AG09319 (cell line): Measurements from ENCODE around the gene SGIP1.
"Not testable (repeated sequence)": the region's sequence is repeated elsewhere in the genome, so short reads cannot be mapped to it uniquely, and the experiment has no call there.

ENCODE experiments used
- DNase-seq: peaks from one replicate; pipeline ENCODE4 v3.0.0-alpha.2; 2010; ENCODE audit warnings: low read depth; ENCODE audit errors: extremely low read depth
- TF ChIP-seq, protein P1 (sequence below): IDR thresholded peaks from 2 replicates; pipeline ENCODE4 v1.5.1; 2011; ENCODE audit warnings: low read depth, mild to moderate bottlenecking, inconsistent platforms, low read length, moderate library complexity

The SGIP1 gene

DNA sequence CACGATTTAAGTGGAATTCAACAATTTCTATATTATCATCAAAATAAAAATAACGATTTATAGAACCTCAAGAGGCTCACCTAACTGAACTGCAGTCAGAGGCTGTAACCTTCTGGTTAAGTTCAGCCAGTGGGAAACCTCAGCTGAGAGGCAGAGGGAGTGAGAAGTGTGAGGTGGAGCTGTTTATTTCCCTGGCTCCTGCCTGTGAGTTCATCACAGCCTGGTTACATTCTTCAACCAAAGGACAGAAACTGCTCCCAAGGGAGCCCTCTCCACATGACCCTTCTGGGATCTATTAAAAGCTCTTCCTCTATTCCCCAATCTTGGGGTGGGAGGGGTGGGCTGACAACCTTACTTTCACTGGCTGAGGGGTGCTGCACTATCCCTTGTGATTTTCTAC lies 240.5 kb downstream of the SGIP1 start:
- TF ChIP-seq, protein P1, sequence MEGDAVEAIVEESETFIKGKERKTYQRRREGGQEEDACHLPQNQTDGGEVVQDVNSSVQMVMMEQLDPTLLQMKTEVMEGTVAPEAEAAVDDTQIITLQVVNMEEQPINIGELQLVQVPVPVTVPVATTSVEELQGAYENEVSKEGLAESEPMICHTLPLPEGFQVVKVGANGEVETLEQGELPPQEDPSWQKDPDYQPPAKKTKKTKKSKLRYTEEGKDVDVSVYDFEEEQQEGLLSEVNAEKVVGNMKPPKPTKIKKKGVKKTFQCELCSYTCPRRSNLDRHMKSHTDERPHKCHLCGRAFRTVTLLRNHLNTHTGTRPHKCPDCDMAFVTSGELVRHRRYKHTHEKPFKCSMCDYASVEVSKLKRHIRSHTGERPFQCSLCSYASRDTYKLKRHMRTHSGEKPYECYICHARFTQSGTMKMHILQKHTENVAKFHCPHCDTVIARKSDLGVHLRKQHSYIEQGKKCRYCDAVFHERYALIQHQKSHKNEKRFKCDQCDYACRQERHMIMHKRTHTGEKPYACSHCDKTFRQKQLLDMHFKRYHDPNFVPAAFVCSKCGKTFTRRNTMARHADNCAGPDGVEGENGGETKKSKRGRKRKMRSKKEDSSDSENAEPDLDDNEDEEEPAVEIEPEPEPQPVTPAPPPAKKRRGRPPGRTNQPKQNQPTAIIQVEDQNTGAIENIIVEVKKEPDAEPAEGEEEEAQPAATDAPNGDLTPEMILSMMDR: no peak

DNA sequence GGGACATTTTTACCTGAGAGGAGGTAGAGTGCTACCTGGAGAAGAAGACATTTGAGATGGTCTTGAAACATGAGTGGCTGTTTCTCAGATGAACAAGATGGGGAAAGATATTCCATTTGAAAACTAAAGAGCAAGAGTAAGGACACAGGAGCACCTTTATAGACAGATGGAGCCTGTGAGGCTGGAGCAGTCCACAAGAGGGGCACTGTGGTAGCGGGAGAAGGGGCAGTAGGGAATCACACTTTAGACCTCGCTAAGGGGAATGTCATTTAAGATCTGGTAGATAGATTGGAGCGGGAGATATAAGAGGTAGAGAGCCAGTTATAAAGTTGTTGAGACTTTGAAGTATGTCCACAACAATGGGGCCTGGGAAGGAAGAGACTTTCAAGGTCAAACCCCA lies 241.7 kb downstream of the SGIP1 start:
- DNase-seq: no peak
- TF ChIP-seq, protein P1: no peak

More for the DNA sequence above, 240.5 kb downstream of the SGIP1 start:
- no peak for DNase-seq

DNA sequence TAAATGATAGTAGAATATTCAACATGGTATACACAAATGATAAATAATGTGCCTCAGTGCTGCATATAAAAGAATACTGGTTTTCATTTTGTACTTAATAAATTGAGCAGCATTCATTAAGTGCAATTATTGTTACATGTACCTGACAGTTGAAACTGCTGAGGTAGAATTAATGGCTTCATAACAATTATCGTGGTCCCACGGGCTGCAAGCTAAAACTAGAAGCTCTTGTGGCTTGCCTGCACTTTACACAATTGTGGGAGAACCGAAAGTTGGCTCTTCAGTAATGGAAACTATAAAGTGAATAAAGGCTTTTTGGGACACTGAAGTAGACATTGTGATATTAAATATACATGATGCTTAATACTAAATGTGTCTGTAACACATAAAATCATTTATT lies 243.9 kb downstream of the SGIP1 start:
- DNase-seq: no peak
- TF ChIP-seq, protein P1: no peak

DNA sequence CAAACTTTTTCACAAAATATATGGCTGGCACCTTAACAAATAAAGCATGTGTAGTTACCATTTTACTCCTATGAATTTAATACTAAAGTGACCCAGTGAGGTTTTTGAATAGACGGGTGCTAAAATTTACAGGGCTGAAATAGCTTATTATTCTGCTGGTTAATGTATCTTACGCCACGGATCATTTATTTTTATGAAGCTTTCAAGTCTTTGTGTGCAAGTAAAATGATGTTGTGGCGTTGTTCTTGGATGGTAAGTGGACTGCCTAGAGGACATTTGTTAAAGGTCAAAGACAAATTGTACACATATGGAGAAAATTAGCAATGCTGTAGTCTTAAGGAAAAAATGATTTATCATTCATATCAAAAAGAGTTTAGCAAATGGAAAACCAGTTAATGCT lies 244.3 kb downstream of the SGIP1 start:
- DNase-seq: no peak
- TF ChIP-seq, protein P1: no peak

DNA sequence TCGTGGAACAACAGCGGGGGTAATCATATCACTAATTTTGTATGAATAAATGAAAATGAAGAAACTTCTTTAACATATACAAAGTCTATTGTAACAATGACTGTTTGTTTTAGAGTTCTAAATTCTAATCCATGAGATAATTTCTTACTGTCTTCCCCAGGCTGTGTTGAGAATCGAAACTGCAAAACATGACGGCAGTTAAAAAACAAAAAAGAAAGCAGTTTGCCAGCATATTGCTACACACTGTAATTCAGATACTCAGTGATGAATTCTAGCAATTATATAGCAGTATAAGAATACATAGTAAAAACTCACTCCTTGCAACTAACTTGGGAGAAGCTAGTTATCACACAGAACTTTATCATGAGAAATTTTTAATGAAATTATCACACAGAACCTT lies 245.0 kb downstream of the SGIP1 start:
- TF ChIP-seq, protein P1: no peak

DNA sequence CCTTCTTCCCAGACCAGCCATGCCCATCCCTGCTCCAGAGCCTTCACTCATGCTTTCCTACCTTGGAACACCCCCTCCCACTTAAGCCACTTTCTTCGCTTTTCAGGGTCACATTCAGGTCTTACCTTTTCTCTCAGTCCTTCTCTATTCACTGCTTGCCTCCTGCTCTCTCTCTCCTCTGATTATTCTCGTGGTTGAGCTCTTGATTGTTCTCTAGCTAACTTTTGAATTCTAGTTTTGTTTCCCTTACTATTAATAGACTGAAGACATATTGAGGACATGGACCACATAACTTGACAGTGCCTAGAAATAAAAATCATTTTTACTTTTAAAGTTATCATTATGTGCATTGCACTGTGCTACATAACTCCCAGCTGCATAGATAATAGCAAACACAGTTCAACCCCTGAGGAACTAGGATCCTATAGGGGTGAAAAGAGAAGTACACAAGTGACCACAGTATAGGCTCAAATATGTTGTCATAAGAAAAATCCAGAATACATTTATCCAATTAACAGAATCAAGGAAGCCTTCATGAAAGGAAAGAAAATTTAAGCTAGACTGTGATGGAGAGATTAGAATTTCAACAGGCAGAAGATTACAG lies 245.6 kb downstream of the SGIP1 start:
- DNase-seq: no peak
- TF ChIP-seq, protein P1: no peak

More for the DNA sequence above, 245.0 kb downstream of the SGIP1 start:
- DNase-seq: no peak

DNA sequence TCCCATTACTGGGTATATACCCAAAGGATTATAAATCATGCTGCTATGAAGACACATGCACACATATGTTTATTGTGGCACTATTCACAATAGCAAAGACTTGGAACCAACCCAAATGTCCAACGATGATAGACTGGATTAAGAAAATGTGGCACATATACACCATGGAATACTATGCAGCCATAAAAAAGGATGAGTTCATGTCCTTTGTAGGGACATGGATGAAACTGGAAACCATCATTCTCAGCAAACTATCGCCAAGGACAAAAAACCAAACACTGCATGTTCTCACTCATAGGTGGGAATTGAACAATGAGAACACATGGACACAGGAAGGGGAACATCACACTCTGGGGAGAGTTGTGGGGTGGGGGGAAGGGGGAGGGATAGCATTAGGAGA lies 251.8 kb downstream of the SGIP1 start:
- DNase-seq: not testable (repeated sequence)

DNA sequence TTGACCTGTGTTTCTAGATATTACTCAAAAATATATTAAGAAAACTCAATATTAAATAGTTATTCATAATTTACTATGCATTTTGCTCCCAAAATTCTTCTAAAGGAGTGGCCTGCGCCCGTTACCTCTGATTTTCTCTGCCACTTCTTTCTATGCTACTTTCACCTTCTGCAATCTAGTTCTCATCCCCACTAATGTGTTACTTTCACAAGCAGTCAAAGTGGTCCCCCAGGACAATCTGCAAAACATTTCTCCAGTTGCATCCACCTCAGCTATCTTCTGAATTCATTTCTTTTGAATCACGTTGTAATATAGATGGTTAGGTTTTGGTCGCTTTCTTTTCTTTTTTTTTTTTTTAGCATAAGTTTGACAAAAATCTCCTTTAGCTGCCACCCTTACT lies 253.7 kb downstream of the SGIP1 start:
- TF ChIP-seq, protein P1: no peak

More for the DNA sequence above, 253.7 kb downstream of the SGIP1 start:
- DNase-seq: no peak
